ENCODE results near the gene PPP2R5E. TPM values are rescaled to one million over a fixed set of nuclear protein-coding genes. Genes with fewer than 3 reads are reported as not detected.

The PPP2R5E gene
- total and polyA plus RNA-seq, 2 of the 8 experiments (the other 6 are each of a cell fraction or from before 2014, with no cell fraction given) = 6.8 to 64.6 TPM

DNA sequence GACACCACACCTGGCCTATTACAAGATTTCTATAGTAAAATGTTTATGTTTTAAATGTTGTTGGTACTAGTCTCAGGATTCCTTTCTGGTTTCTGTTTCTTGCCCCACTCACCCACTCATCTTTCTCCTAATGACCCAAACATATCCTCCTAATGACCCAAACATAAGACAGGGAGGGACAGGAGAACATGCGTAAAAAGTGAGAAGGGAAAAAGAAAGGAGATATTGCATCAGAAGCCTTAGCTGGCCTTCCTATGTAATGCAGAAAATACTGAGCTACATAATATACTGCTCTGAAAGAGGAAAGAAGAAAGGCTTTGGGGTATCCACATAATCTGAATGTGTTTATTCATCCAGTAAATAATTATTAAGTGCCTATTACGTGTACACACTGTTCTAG is 119.8 kb downstream of the PPP2R5E start:
- POLR2A ChIA-PET (ENCODE audit: partially characterized antibody) = no interaction called here
- 83% methylated on average over 2 of the region's 2 CpGs; no CpG with 5 or more reads in 1 of the 2 experiments for WGBS, 2 experiments (ENCODE audit: extremely low coverage in 1 of 2, insufficient coverage in 1 of 2, insufficient read length in 1 of 2, insufficient replicate concordance in 2 of 2, low coverage in 1 of 2, low lambda C conversion rate in 2 of 2, missing lambda C conversion rate in 1 of 2)

More for the DNA sequence above, 119.8 kb downstream of the PPP2R5E start:
- H3K79me2 ChIP-seq (ENCODE audit: control insufficient read depth in 1 of 2, insufficient read depth in 2 of 2, low read length in 2 of 2) = peaks cover 0 to 27% of the 10 kb centered on the region in 2 experiments; a peak in 2 of 4 replicates
- no peaks in the 10 kb centered on the region for H3K4me1 ChIP-seq (replicated peaks in 1 of 4; ENCODE audit: control insufficient read depth in 3 of 4, insufficient read depth in 4 of 4, low read length in 3 of 4)
- no peak overlapping the region for H3K4me3 ChIP-seq (ENCODE audit: extremely low read depth in 1 of 4, insufficient read depth in 2 of 4, low read depth in 3 of 4, low read length in 4 of 4)
- CTCF ChIA-PET (ENCODE audit: partially characterized antibody) = interaction anchor here (1.0 kb wide), 1 partner anchor 130 kb away, joined by 3 read pairs; no protein-coding TSS in a partner anchor
- no peak overlapping the region for H3K18ac ChIP-seq (ENCODE audit: extremely low read depth, low read length)
- H3K27ac ChIP-seq (ENCODE audit: low read depth, low read length) = no peak overlapping the region
- H2BK20ac ChIP-seq (ENCODE audit: low read length) = no peak overlapping the region
- H3K36me3 ChIP-seq (ENCODE audit: control insufficient read depth in 2 of 4, insufficient read depth in 4 of 4, low read length in 3 of 4) = peaks cover 0 to 4% (median 2%) of the 10 kb centered on the region in 4 experiments; a peak in 4 of 8 replicates
- H2AFZ ChIP-seq (ENCODE audit: low read length) = no peak overlapping the region
- TF ChIP-seq CHD2 (IDR thresholded peaks at IDR 0.05; ENCODE audit: low read length) (no peak), HDAC2 (IDR thresholded peaks at IDR 0.05; ENCODE audit: borderline replicate concordance in 1 of 2, low read depth in 2 of 2, low read length in 2 of 2) (no peak), CEBPB (IDR thresholded peaks at IDR 0.05; ENCODE audit: low read depth, low read length) (no peak), NANOG (IDR thresholded peaks at IDR 0.05; ENCODE audit: insufficient read depth, low read depth, low read length, poor library complexity, severe bottlenecking) (no peak), YY1 (IDR thresholded peaks at IDR 0.05; ENCODE audit: low read depth, low read length) (no peak), POLR2AphosphoS5 (IDR thresholded peaks at IDR 0.05; ENCODE audit: low read depth, low read length) (no peak), ASH2L (IDR thresholded peaks at IDR 0.05; ENCODE audit: low read length) (no peak), SP2 (IDR thresholded peaks at IDR 0.05; ENCODE audit: low read length) (no peak), KDM1A (IDR thresholded peaks at IDR 0.05; ENCODE audit: borderline replicate concordance, low read length) (no peak), MAFK (IDR thresholded peaks at IDR 0.05; ENCODE audit: low read depth, low read length) (no peak)
- TF ChIP-seq, protein P1, sequence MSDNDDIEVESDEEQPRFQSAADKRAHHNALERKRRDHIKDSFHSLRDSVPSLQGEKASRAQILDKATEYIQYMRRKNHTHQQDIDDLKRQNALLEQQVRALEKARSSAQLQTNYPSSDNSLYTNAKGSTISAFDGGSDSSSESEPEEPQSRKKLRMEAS (IDR thresholded peaks at IDR 0.05) = no peak
- TF ChIP-seq, protein P2, sequence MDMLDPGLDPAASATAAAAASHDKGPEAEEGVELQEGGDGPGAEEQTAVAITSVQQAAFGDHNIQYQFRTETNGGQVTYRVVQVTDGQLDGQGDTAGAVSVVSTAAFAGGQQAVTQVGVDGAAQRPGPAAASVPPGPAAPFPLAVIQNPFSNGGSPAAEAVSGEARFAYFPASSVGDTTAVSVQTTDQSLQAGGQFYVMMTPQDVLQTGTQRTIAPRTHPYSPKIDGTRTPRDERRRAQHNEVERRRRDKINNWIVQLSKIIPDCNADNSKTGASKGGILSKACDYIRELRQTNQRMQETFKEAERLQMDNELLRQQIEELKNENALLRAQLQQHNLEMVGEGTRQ (IDR thresholded peaks at IDR 0.05; ENCODE audit: low read length) = no peak
- no peaks in the 10 kb centered on the region for H4K20me1 ChIP-seq (replicated peaks in 1 of 2; ENCODE audit: control insufficient read depth in 1 of 2, insufficient read depth in 2 of 2, low read length in 2 of 2)
- DNase-seq (ENCODE audit: low read depth in 1 of 2, low spot score in 2 of 2) (no peak), FAIRE-seq (no peak)
- no peak overlapping the region for H4K5ac ChIP-seq (ENCODE audit: insufficient read length, low read depth, low read length)
- no peak overlapping the region for H3K4ac ChIP-seq (replicated peaks; ENCODE audit: insufficient read length, low read depth, low read length)
- H4K8ac ChIP-seq (ENCODE audit: extremely low read depth, insufficient read depth, low read length) = no peak overlapping the region
- H4K91ac ChIP-seq (replicated peaks; ENCODE audit: insufficient read length, low read length) = no peak overlapping the region
- H3K23me2 ChIP-seq (ENCODE audit: low read depth, low read length) = no peaks in the 10 kb centered on the region
- H3K14ac ChIP-seq (ENCODE audit: insufficient read length) = no peak overlapping the region
- H3K4me2 ChIP-seq (ENCODE audit: insufficient read depth in 1 of 2, low read depth in 2 of 2, low read length in 2 of 2) = no peak overlapping the region
- H3K27me3 ChIP-seq (replicated peaks in 1 of 4; ENCODE audit: control insufficient read depth in 3 of 4, extremely low read depth in 1 of 4, insufficient read depth in 3 of 4, low read length in 3 of 4) = no peaks in the 10 kb centered on the region
- no peak overlapping the region for H2BK120ac ChIP-seq (replicated peaks; ENCODE audit: low read depth, low read length)
- no peak overlapping the region for H2BK5ac ChIP-seq (ENCODE audit: low read depth, low read length)
- H2BK12ac ChIP-seq (ENCODE audit: low read depth, low read length) = no peak overlapping the region
- H3K79me1 ChIP-seq (ENCODE audit: low read depth, low read length) = no peaks in the 10 kb centered on the region
- no peak overlapping the region for H3K56ac ChIP-seq (replicated peaks; ENCODE audit: insufficient read length, low read depth, low read length)
- no peak overlapping the region for H2BK15ac ChIP-seq (ENCODE audit: low read length)
- H3K9me3 ChIP-seq (ENCODE audit: insufficient read depth in 2 of 2, low read depth in 1 of 2, low read length in 1 of 2) = no peaks in the 10 kb centered on the region
- no peak overlapping the region for H2AK5ac ChIP-seq (ENCODE audit: low read depth, low read length)
- H3K23ac ChIP-seq (ENCODE audit: insufficient read length) = no peak overlapping the region
- no peak overlapping the region for H3K9ac ChIP-seq (replicated peaks in 1 of 4; ENCODE audit: extremely low read depth in 1 of 4, low read depth in 3 of 4, low read length in 3 of 4)

Measured in H1 (cell line).